IMR-90 (cell line): Measurements from ENCODE around the gene HSPB7. TPM values are rescaled to one million over a fixed set of nuclear protein-coding genes. Genes with fewer than 3 reads are reported as not detected.
"Not testable (repeated sequence)": the region's sequence is repeated elsewhere in the genome, so short reads cannot be mapped to it uniquely, and the experiment has no call there.

Experiments used
- ATAC-seq: fragments of 200-7000 bp; cut with Tn5 transposase; 2 replicates; pipeline ENCODE4 v1.9.1; 2020; ENCODE audit warnings: low read depth, mild to moderate bottlenecking, moderate library complexity
- BruUV-seq: library from RNA; stranded (reverse); fragments of 400-500 nt; replicated peaks from 2 replicates; lab custom pipeline; 2021; lab: Mats Ljungman, UMichigan
- CTCF ChIA-PET: fragments of 300-600 bp; formaldehyde crosslinking; extraction: SDS; loops from one replicate; lab custom pipeline; 2021; ENCODE audit warnings: antibody characterized with exemption; lab: Yijun Ruan, JAX
- POLR2A ChIA-PET: fragments of 300-600 bp; sonication (Branson Sonifier 250); formaldehyde crosslinking; loops from one replicate; lab custom pipeline; 2022; ENCODE audit warnings: antibody characterized with exemption; ENCODE audit not compliant: unreplicated experiment; lab: Charles Lee
- DNase-seq: peaks from one replicate; pipeline ENCODE4 v3.0.0; 2013
- H2AFZ ChIP-seq: replicated peaks from 2 replicates; pipeline ENCODE3; 2013; ENCODE audit warnings: low read length, mild to moderate bottlenecking; ENCODE audit not compliant: poor library complexity
- H2AK5ac ChIP-seq: 2 replicates; pipeline ENCODE4 v1.6.1; 2013; ENCODE audit warnings: low read depth, low read length, inconsistent platforms
- H2AK9ac ChIP-seq: replicated peaks from 2 replicates; pipeline ENCODE3; 2013; ENCODE audit warnings: mild to moderate bottlenecking, low read depth, low read length, moderate library complexity; ENCODE audit not compliant: poor library complexity
- H2BK120ac ChIP-seq: 2 replicates; pipeline ENCODE4 v1.6.1; 2013; ENCODE audit warnings: low read depth, low read length, inconsistent platforms
- H2BK15ac ChIP-seq: 3 replicates; pipeline ENCODE4 v1.6.1; 2013; ENCODE audit warnings: low read depth, low read length, inconsistent platforms
- H2BK20ac ChIP-seq: 2 replicates; pipeline ENCODE4 v1.6.1; 2013; ENCODE audit warnings: low read depth, mild to moderate bottlenecking, inconsistent platforms, low read length, moderate library complexity
- H2BK5ac ChIP-seq: 2 replicates; pipeline ENCODE4 v1.6.1; 2013; ENCODE audit warnings: mild to moderate bottlenecking, low read depth, low read length, inconsistent platforms; ENCODE audit not compliant: poor library complexity, severe bottlenecking
- H3K14ac ChIP-seq: replicated peaks from 2 replicates; pipeline ENCODE4 v1.6.1; 2013; ENCODE audit warnings: low read depth, low read length, inconsistent platforms
- H3K18ac ChIP-seq: 2 replicates; pipeline ENCODE4 v1.6.1; 2013; ENCODE audit warnings: low read depth, low read length, control low read depth
- H3K23ac ChIP-seq: 2 replicates; pipeline ENCODE4 v1.6.1; 2013; ENCODE audit warnings: low read depth, low read length, inconsistent platforms
- H3K27ac ChIP-seq: 2 replicates; pipeline ENCODE4 v1.5.1; 2013; ENCODE audit warnings: mild to moderate bottlenecking, control low read depth, low read length; ENCODE audit not compliant: insufficient read depth
- H3K27me3 ChIP-seq: 2 replicates; pipeline ENCODE4 v1.6.1; 2013; ENCODE audit warnings: low read length; ENCODE audit not compliant: control insufficient read depth, insufficient read depth
- H3K36me3 ChIP-seq: 2 replicates; pipeline ENCODE4 v1.6.1; 2013; ENCODE audit warnings: low read length, mixed read lengths; ENCODE audit not compliant: control insufficient read depth, insufficient read depth
- H3K4ac ChIP-seq: 2 replicates; pipeline ENCODE4 v1.6.1; 2013; ENCODE audit warnings: low read depth, low read length, inconsistent platforms
- H3K4me1 ChIP-seq: 2 replicates; pipeline ENCODE4 v1.6.1; 2013; ENCODE audit warnings: low read length, mixed read lengths; ENCODE audit not compliant: control insufficient read depth, insufficient read depth
- H3K4me2 ChIP-seq: 2 replicates; pipeline ENCODE4 v1.6.1; 2013; ENCODE audit warnings: low read depth, mild to moderate bottlenecking, control low read depth, low read length, moderate library complexity
- H3K4me3 ChIP-seq: 2 replicates; pipeline ENCODE4 v1.5.1; 2013; ENCODE audit warnings: low read depth, mild to moderate bottlenecking, control low read depth, low read length, moderate library complexity; ENCODE audit not compliant: insufficient read depth
- H3K56ac ChIP-seq: 2 replicates; pipeline ENCODE4 v1.6.1; 2013; ENCODE audit warnings: low read length, inconsistent platforms; ENCODE audit not compliant: insufficient read depth; ENCODE audit errors: extremely low read depth
- H3K79me1 ChIP-seq, 2 experiments: 2 replicates each; pipeline ENCODE4 v1.6.1; 2013; ENCODE audit warnings: low read length in 2 of 2, inconsistent platforms in 1 of 2, low read depth in 1 of 2
- H3K9ac ChIP-seq: 2 replicates; pipeline ENCODE4 v1.6.1; 2013; ENCODE audit warnings: low read depth, low read length, control low read depth
- H3K9me1 ChIP-seq: 2 replicates; pipeline ENCODE4 v1.6.1; 2013; ENCODE audit warnings: low read length, inconsistent platforms; ENCODE audit not compliant: insufficient read depth
- H3K9me3 ChIP-seq: 2 replicates; pipeline ENCODE4 v1.6.1; 2013; ENCODE audit warnings: low read length; ENCODE audit not compliant: control insufficient read depth, insufficient read depth
- H4K20me1 ChIP-seq: 2 replicates; pipeline ENCODE4 v1.6.1; 2013; ENCODE audit warnings: low read length, inconsistent platforms; ENCODE audit not compliant: insufficient read depth
- H4K5ac ChIP-seq: 2 replicates; pipeline ENCODE4 v1.6.1; 2013; ENCODE audit warnings: mild to moderate bottlenecking, low read depth, low read length, control low read depth
- H4K8ac ChIP-seq, 2 experiments: 2 replicates each; pipeline ENCODE4 v1.6.1; 2013; ENCODE audit warnings: low read depth in 2 of 2, low read length in 2 of 2, control low read depth in 1 of 2, inconsistent platforms in 1 of 2
- H4K91ac ChIP-seq: 2 replicates; pipeline ENCODE4 v1.6.1; 2013; ENCODE audit warnings: low read depth, low read length, inconsistent platforms; ENCODE audit not compliant: insufficient read depth
- WGBS, 2 experiments: methylation state at CpG; one replicate each; pipeline versions ENCODE4 v1.1.5 to v1.1.7; 2013; ENCODE audit warnings: missing lambda C conversion rate in 2 of 2; ENCODE audit not compliant: insufficient read length in 1 of 2; ENCODE audit errors: extremely low coverage in 2 of 2; 5-methylcytosine and 5-hydroxymethylcytosine counted together
- dilution Hi-C: fragments of 300-500 bp; cut with HindIII; formaldehyde crosslinking; loops from one replicate; pipeline ENCODE4 v1.14.3; 2018; ENCODE audit warnings: low sequenced_read_pairs; ENCODE audit not compliant: unreplicated experiment
- in situ Hi-C: fragments of 300-500 bp; cut with MboI; formaldehyde crosslinking; loops from 3 replicates; pipeline ENCODE4 v1.14.3; 2019; ENCODE audit warnings: low sequenced_read_pairs, inconsistent platforms, mixed read lengths
- intact Hi-C: fragments of 100-400 bp; cut with micrococcal nuclease; formaldehyde crosslinking; loops from 2 replicates; pipeline ENCODE4 v1.10.0; 2022
- polyA plus RNA-seq, 3 experiments: library from polyadenylated mRNA; depleted of rRNA; stranded (reverse); fragments of >200 nt; gene quantifications; 2 replicates each; pipeline ENCODE4 v1.2.3, GENCODE V29; 2012; ENCODE audit warnings: low replicate concordance in 1 of 3
- total RNA-seq: library from RNA; depleted of rRNA; stranded (reverse); fragments of >200 nt; gene quantifications from 2 replicates; pipeline ENCODE4 v1.2.3, GENCODE V29; 2012

The HSPB7 gene
- total and polyA plus RNA-seq, 2 of the 4 experiments (the other 2 are of a cell fraction) = 0.54 to 3.0 TPM

DNA sequence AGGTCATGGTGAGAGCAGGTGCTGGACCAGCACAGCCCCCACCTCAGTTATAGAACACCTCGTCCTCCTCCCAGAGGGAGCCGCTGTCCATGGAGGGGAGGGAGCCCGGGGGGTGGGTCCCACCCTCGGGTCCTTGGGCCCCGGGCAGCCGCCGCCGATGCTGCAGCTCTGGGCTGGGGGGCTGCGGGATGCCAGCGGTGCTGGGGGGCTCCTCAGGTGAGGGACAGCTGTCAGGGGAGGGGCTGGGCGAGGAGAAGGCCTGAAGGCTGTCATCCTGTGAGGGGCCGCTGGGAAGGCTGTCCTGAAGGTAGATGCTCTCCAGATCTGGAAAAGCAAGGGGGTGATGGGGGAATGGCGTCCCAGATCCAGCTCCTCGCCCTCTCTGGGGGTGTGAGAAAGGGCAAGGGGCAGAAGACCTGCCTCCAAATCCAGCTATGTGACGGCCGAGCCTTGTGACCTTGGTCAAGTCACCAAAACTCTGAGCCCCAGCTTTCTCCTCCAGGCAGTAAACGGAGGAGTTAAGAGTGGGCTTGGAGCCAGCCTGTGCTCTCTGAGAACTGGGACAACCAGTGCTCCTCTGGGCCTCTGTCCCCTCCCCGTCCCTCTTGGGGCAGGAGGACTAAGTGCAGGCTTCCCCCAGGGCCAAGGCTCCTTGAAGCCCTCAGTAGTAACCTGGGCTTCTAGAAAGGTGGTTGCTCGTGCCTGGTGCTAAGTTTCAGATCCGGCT, 40.7 kb upstream of the HSPB7 start:
- H3K9me1 ChIP-seq, in situ Hi-C loops, H2AK5ac ChIP-seq, H2BK20ac ChIP-seq, H3K4ac ChIP-seq, H4K91ac ChIP-seq, H2BK120ac ChIP-seq, H3K14ac ChIP-seq, H4K5ac ChIP-seq, DNase-seq, H3K9me3 ChIP-seq, intact Hi-C loops, H3K4me1 ChIP-seq, H2BK5ac ChIP-seq, H2AK9ac ChIP-seq, POLR2A ChIA-PET, H3K27ac ChIP-seq, H3K18ac ChIP-seq, H3K9ac ChIP-seq, H3K79me1 ChIP-seq, ATAC-seq, H2AFZ ChIP-seq, H3K36me3 ChIP-seq, H4K8ac ChIP-seq, H3K23ac ChIP-seq, H2BK15ac ChIP-seq, H3K4me2 ChIP-seq, H3K4me3 ChIP-seq, CTCF ChIA-PET, dilution Hi-C loops, H4K20me1 ChIP-seq, BruUV-seq, H3K56ac ChIP-seq: not testable (repeated sequence)
- no CpG with 5 or more reads among the region's 20 CpGs for WGBS, 2 experiments
- H3K27me3 ChIP-seq = peaks cover 24% of the 10 kb centered on the region

DNA sequence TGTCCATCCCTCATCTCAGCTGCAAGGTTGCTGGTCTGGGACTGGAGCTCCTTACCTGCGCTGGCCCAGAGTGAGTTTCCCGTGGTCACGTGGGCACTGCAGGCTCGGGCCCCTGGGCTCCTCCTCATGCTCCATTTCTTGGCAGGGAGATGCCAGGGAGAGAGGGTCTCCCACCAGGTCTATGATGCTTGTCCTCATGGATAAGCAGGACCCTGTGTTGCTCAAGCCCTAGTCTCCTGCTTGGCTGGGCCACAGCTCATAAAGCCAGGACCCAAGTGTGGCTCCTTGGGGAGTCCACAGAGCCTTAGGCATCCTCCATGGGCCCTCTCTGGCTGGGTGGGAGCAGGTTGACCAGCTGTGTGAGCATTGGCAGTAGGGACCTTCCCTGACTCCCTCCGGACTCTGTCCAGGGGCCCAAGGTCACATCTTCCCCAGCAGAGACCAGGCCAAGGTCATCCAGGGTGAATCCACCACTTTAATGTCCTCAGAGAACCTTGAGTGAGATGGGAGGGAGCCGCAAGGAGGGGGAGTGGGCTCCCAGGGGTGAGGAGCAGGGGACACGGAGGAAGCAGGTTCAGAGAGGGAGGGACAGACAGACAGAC, 39.6 kb upstream of the HSPB7 start:
- H4K20me1 ChIP-seq, H3K36me3 ChIP-seq, H3K4me3 ChIP-seq, H3K9me1 ChIP-seq, H3K9ac ChIP-seq, H3K27ac ChIP-seq, H2AFZ ChIP-seq, H3K9me3 ChIP-seq, H2AK9ac ChIP-seq, H2BK20ac ChIP-seq, dilution Hi-C loops, BruUV-seq, H3K18ac ChIP-seq, H4K5ac ChIP-seq, H2BK120ac ChIP-seq, H2AK5ac ChIP-seq, H3K4me1 ChIP-seq, H3K4ac ChIP-seq, H3K56ac ChIP-seq, in situ Hi-C loops, ATAC-seq, H2BK5ac ChIP-seq, H2BK15ac ChIP-seq, H3K4me2 ChIP-seq, H4K91ac ChIP-seq, H3K23ac ChIP-seq, H3K14ac ChIP-seq, DNase-seq, POLR2A ChIA-PET, H3K79me1 ChIP-seq, H4K8ac ChIP-seq: not testable (repeated sequence)
- no CpG with 5 or more reads among the region's 7 CpGs for WGBS, 2 experiments
- peaks cover 25% of the 10 kb centered on the region for H3K27me3 ChIP-seq
- CTCF ChIA-PET = interaction anchor here (0.7 kb wide), 1 partner anchor 208 kb away, joined by 3 read pairs; no protein-coding TSS in a partner anchor
- intact Hi-C loops = loop anchor here (2.0 kb wide), 1 partner anchor 25 kb away; no protein-coding TSS in a partner anchor
